Thoracic aorta (tissue), 2 donors: ENCODE results near the gene PPP1R15B. TPM values are rescaled to one million over a fixed set of nuclear protein-coding genes. Genes with fewer than 3 reads are reported as not detected.

Source experiments
- ATAC-seq: fragments of 150-250 bp; one replicate; pipeline ENCODE4 v1.8.0; 2017; ENCODE audit warnings: low read depth; ENCODE audit not compliant: insufficient number of reproducible peaks, low FRiP score
- DNase-seq: peaks from one replicate; pipeline ENCODE4 v3.0.0-alpha.2; 2020; ENCODE audit warnings: low spot score
- H3K27ac ChIP-seq, 2 donors: fragments of 200-600 bp; sonication (generic); 1 replicate in 1 of 2; 2 replicates in 1 of 2; pipeline ENCODE4 v1.5.1; 2016; ENCODE audit warnings: mild to moderate bottlenecking in 2 of 2, moderate library complexity in 2 of 2
- H3K27me3 ChIP-seq: fragments of 200-600 bp; sonication (generic); replicated peaks from 2 replicates; pipeline ENCODE4 v1.6.0; 2016; ENCODE audit warnings: mild to moderate bottlenecking; ENCODE audit not compliant: insufficient read depth
- H3K36me3 ChIP-seq: fragments of 200-600 bp; sonication (generic); one replicate; pipeline ENCODE4 v1.5.1; 2016
- H3K4me1 ChIP-seq, 2 donors: fragments of 200-600 bp; sonication (generic); 1 replicate in 1 of 2; 2 replicates in 1 of 2; pipeline versions ENCODE4 v1.5.1 to v1.6.0; 2016; ENCODE audit warnings: low read depth in 2 of 2, mild to moderate bottlenecking in 1 of 2; ENCODE audit not compliant: control insufficient read depth in 1 of 2
- H3K4me3 ChIP-seq: fragments of 200-600 bp; sonication (generic); 2 replicates; pipeline ENCODE4 v1.5.1; 2016; ENCODE audit warnings: mild to moderate bottlenecking
- H3K9me3 ChIP-seq: fragments of 200-600 bp; sonication (generic); 2 replicates; pipeline ENCODE4 v1.5.1; 2016
- total RNA-seq, 2 donors: library from RNA; depleted of rRNA; stranded (reverse); fragments of >200 nt; gene quantifications; one replicate each; pipeline versions ENCODE4 v1.1.0 to v1.2.3, GENCODE V29; 2016
- TF ChIP-seq, protein P1 (sequence below): fragments of 200-600 bp; sonication (generic); IDR thresholded peaks from one replicate; pipeline ENCODE4 v1.5.1; 2019; ENCODE audit warnings: antibody characterized with exemption

The PPP1R15B gene
- total RNA-seq, 2 donors from 2014 or later = 40.1 to 64.5 TPM

DNA sequence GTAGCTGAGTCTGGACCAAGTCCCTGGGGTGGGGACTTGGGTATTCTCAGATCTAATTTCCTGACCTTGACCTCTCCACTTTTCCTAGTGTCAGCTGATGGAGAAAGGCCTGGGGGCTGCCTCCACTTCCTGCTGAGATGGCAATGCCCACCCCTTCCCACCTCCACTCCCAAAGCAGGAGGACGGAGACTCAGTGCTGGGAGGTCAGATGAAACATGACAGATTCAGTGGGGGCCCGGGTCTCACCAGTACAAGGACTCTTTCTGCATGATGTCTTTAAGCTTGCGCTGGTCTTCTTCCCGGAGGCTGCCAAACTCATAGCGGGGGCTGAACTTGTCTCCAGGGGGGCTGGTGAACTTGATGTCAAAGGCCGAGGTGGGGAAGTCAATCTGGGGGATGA lies 35.6 kb upstream of the PPP1R15B start:
- DNase-seq = no peak
- Histone ChIP-seq H3K9me3 (no peaks in the 10 kb centered on the region), H3K27me3 (no peaks in the 10 kb centered on the region), H3K36me3 (peaks cover 23% of the 10 kb centered on the region), H3K27ac (peak overlapping the region in 1 of 2 donors; percentile 44), H3K4me1 (peaks cover 31 to 61% of the 10 kb centered on the region in 2 donors), H3K4me3 (no peak overlapping the region)
- TF ChIP-seq, protein P1, sequence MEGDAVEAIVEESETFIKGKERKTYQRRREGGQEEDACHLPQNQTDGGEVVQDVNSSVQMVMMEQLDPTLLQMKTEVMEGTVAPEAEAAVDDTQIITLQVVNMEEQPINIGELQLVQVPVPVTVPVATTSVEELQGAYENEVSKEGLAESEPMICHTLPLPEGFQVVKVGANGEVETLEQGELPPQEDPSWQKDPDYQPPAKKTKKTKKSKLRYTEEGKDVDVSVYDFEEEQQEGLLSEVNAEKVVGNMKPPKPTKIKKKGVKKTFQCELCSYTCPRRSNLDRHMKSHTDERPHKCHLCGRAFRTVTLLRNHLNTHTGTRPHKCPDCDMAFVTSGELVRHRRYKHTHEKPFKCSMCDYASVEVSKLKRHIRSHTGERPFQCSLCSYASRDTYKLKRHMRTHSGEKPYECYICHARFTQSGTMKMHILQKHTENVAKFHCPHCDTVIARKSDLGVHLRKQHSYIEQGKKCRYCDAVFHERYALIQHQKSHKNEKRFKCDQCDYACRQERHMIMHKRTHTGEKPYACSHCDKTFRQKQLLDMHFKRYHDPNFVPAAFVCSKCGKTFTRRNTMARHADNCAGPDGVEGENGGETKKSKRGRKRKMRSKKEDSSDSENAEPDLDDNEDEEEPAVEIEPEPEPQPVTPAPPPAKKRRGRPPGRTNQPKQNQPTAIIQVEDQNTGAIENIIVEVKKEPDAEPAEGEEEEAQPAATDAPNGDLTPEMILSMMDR = no peak
- ATAC-seq = no peak

- no peaks in the 10 kb centered on the region for H3K27me3 ChIP-seq
- no peak for ATAC-seq
- peak overlapping the region; percentile 32 to 44 for H3K27ac ChIP-seq
- H3K36me3 ChIP-seq = peaks cover 27% of the 10 kb centered on the region
- no peak for DNase-seq
- TF ChIP-seq, protein P1 = peak; percentile 86
- no peak overlapping the region for H3K4me3 ChIP-seq
- H3K4me1 ChIP-seq = peaks cover 31 to 59% of the 10 kb centered on the region in 2 donors
- H3K9me3 ChIP-seq = no peaks in the 10 kb centered on the region
These were observed 34.9 kb upstream of the PPP1R15B start for GRCh38 chr1:204446413-204447111.

GRCh38 chr1:204445860-204446412 lies 34.3 kb upstream of the PPP1R15B start:
- TF ChIP-seq, protein P1 = no peak

GRCh38 chr1:204443871-204444581 lies 32.4 kb upstream of the PPP1R15B start:
- ATAC-seq (no peak), DNase-seq (no peak)
- Histone ChIP-seq H3K4me3 (no peak overlapping the region), H3K27me3 (no peaks in the 10 kb centered on the region), H3K36me3 (peaks cover 20% of the 10 kb centered on the region), H3K27ac (peak overlapping the region; percentile 80 to 88), H3K9me3 (no peaks in the 10 kb centered on the region), H3K4me1 (peaks cover 34 to 64% of the 10 kb centered on the region in 2 donors)
- TF ChIP-seq, protein P1 = no peak

More at GRCh38 chr1:204445860-204446412, 34.3 kb upstream of the PPP1R15B start:
- ATAC-seq (no peak), DNase-seq (no peak)
- no peaks in the 10 kb centered on the region for H3K9me3 ChIP-seq
- peaks cover 27% of the 10 kb centered on the region for H3K36me3 ChIP-seq
- no peak overlapping the region for H3K27ac ChIP-seq
- H3K4me1 ChIP-seq = peaks cover 26 to 59% of the 10 kb centered on the region in 2 donors
- H3K4me3 ChIP-seq = no peak overlapping the region
- no peaks in the 10 kb centered on the region for H3K27me3 ChIP-seq

DNA sequence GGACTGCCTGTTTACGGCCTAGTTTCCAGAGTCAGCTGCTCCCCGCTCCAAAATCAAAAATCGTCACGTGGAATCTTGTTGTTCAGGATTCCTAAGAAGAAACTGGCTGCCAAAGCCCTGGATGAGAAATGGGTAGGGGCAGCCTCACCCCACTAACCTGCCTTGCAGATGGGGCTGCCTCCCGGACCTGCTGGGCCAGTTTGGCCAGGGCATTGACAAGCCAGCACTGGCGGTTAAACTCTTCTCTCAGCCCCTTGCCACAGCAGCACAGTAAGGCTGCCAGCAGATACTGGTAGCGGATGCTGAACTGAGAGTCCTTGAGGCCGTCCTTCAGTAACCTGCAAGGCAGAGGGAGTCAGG lies 31.6 kb upstream of the PPP1R15B start:
- no peak for ATAC-seq
- TF ChIP-seq, protein P1 = no peak
- H3K36me3 ChIP-seq = peaks cover 20% of the 10 kb centered on the region
- DNase-seq = no peak
- H3K4me3 ChIP-seq = no peak overlapping the region
- no peaks in the 10 kb centered on the region for H3K27me3 ChIP-seq
- no peaks in the 10 kb centered on the region for H3K9me3 ChIP-seq
- peaks cover 39 to 71% of the 10 kb centered on the region in 2 donors for H3K4me1 ChIP-seq
- peak overlapping the region; percentile 80 to 88 for H3K27ac ChIP-seq
